Ramos (cell line): ENCODE data around the gene BICDL1.
"Not testable (repeated sequence)": the region's sequence is repeated elsewhere in the genome, so short reads cannot be mapped to it uniquely, and the experiment has no call there.

Experiments used
- in situ Hi-C: fragments of 300-500 bp; cut with MboI; formaldehyde crosslinking; loops from one replicate; pipeline ENCODE4 v1.14.3; 2022; ENCODE audit warnings: low sequenced_read_pairs; ENCODE audit not compliant: unreplicated experiment

The BICDL1 gene

DNA sequence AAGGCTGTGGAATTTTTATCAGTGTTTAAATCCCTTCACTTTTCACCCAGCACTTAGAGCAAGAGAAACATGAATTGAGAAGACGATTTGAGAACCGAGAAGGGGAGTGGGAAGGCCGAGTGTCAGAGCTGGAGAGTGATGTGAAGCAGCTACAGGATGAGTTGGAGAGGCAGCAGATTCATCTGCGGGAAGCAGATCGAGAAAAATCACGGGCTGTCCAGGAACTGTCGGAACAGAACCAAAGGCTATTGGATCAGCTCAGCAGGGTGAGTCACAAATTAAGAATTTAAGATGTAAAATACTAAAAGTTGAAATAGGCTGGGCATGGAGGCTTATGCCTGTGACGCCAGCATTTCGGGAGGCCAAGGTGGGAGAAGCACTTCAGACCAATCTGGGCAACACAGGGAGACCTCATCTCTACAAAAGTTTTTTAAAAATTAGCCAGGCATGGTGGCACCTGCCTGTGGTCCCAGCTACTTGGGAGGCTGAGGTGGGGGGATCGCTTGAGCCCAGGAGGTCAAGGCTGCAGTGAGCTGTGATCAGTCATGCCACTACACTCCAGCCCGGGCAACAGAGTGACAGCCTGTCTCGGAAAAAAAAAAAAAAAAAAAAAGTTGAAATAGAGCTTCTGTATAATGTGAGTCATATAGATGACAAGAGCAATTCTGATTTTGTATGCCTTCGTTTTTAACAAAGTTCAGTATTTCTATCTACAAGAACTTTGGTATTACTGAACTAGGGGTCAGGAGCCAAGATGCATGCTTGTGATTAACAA lies 9.6 kb downstream of the BICDL1 start:
- in situ Hi-C loops, result no loop called here

DNA sequence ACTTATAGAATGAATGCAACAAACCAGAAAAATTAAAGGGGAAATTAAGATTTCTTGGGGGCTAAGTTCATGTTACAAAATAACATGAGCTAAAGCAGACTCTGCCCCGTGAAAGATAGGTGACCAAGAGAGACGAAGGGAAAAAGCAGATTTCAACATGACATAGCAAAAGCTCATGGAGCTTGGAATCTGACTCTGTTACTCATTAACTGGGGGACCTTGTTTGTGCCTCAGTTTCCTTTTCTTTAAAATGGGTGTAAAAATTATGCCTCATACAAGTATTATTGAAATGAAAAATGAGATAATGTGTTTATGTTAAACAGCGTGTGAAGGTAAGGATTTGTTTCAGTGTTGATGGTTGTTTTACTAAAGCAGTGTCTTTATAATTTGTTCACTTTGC lies 11.5 kb downstream of the BICDL1 start:
- in situ Hi-C loops, result no loop called here

GRCh38 chr12:120006258-120006975 lies 17.4 kb downstream of the BICDL1 start:
- in situ Hi-C loops, result no loop called here

GRCh38 chr12:120007272-120007671 lies 18.2 kb downstream of the BICDL1 start:
- in situ Hi-C loops, result no loop called here

GRCh38 chr12:120010661-120011230 lies 21.7 kb downstream of the BICDL1 start:
- in situ Hi-C loops, result no loop called here

DNA sequence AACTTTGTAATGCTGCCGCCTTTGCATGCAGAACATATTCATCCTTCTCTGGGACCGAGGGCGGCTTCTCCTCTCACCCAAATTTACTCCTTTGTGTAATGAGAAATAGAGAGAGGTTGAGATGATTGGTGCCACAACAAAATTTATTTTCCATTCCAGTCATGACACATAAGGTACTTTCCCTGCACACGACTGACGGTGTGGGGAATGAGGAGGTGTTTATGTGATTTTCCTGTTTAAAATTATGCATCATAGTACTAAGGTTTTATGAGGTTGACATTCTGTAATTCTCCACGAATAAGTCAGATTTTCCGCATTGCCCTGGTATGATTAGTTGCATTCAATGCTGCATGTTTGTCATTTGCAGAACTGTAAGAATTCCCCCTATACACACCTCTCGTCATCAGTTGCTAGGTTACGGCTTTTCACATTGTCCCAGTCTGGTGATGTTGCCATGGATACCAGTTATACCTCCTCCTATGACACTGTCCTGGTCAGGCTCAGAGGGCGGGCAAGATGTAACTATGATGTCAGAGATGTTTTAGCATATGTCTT lies 23.1 kb downstream of the BICDL1 start:
- in situ Hi-C loops, result no loop called here

DNA sequence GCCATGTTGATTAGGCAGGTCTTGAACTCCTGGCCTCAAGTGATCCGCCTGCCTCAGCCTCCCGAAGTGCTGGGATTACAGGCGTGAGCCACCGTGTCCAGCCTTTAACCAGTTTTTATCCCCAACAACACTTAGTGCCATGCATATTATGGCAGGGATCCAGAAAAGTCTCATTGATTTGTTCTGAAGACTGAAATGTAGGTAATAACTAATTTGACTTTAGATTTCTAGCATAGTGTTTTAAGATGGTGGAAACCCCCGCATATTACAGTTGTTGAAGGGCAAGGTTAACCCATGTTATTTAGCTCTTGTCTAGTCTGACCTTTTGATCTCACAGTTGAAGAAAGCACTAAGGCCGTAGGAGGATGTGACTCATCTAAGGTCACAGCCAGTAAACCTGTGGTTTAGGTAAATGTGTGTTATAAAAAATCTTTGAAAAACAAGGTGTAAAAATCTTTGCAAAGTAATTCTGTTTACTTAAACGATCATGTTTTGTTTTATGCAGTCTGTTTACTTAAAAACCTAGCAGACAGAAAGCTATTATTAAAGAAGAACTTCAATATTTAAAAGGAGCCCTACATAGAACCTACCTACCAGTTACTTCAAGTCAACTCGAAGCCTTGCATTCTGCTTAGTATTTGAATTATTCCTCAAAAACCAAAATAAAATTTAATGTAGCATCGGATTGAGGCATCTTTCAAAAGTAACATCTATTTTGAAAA lies 24.8 kb downstream of the BICDL1 start:
- in situ Hi-C loops, result no loop called here

DNA sequence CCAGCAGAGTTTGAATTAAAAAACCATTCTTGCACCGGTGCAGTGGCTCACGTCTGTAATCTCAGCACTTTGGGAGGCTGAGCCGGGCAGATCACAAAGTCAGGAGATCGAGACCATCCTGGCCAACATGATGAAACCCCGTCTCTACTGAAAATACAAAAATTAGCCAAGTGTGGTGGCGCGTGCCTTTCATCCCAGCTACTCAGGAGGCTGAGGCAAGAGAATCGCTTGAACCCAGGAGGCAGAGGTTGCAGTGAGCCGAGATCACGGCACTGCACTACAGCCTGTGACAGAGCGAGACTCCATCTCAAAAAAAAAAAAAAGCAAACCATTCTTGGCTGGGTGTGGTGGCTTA lies 25.3 kb downstream of the BICDL1 start:
- in situ Hi-C loops, result not testable (repeated sequence)

DNA sequence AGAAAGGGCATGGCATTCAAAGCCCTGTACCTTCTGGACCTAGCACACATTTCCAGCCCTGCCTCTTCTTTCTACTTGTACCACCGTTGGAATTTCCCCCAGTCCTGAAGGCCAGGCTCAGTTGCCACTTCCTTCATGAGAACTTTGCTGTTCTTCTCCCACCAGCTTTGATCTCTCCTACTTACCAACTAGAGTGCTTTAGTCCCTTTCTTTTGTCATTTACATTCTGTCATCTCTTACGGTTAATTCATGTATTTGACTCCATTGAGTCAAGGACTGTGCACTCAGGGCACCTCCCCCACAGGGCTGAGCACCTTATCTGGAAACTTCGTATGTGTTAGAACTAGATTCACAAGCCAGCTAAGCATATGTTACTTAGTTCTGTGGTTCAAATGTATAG lies 26.3 kb downstream of the BICDL1 start:
- in situ Hi-C loops, result no loop called here

GRCh38 chr12:120016199-120016598 lies 27.2 kb downstream of the BICDL1 start:
- in situ Hi-C loops, result not testable (repeated sequence)

DNA sequence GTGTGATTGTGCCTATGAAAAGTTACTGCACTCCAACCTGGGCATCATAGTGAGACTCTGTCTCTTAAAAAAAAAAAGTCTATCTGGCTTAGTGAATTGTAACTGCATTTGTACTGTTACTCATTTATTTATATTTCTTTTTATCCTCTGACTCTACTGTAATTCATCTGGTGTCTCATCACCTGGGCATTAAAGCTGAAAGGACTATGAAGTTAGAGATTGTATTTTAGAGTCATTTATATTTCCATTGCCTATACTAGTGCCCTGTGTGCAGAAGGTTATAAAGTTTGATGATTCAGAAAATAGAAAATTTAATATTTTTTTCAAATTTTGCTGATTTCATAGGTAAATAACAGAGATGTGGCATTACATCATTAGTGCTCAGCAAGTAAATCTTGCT lies 30.2 kb downstream of the BICDL1 start:
- in situ Hi-C loops, result no loop called here

- in situ Hi-C loops, result no loop called here
Measured at GRCh38 chr12:120019938-120020337, 30.9 kb downstream of the BICDL1 start.

- in situ Hi-C loops, result no loop called here
Measured at GRCh38 chr12:120024193-120024592, 35.2 kb downstream of the BICDL1 start.

DNA sequence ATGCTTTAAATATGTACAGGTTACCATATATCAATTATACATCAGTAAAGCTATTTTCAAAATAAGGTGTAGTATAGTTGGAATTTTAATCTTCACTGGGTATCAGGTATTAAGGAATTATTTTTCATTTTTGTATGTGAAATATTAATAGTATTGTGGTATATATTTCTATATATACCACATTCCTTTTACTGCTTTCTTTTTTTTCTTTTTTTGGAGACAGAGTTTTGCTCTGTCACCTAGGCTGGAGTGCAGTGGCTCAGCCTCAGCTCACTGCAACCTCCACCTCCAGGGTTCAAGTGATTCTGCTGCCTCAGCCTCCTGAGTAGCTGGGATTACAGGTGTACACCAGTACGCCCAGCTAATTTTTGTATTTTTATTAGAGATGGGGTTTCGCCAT lies 36.6 kb downstream of the BICDL1 start:
- in situ Hi-C loops, result no loop called here

- in situ Hi-C loops, result no loop called here
Measured at GRCh38 chr12:120032242-120032641, 43.2 kb downstream of the BICDL1 start.

- in situ Hi-C loops, result no loop called here
Measured at GRCh38 chr12:120037851-120038250, 48.8 kb downstream of the BICDL1 start.

DNA sequence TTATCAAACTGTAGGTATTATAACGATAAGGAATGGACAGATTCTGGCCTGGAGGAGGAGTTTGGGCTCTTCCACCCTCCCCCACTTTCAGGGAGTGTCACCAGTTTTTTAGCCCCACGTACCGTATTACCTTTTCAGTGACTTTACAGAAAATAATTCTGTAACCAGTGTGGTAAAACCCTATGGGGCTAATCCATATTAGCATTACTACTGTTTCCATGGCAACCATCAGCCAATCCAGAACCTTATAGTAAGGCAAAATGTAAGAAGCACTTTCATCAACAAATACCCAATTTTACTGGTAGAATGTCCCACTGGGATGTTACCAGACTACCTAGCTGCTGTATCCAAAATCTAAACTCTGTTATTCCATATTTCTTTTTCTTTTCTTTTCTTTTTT lies 50.7 kb downstream of the BICDL1 start:
- in situ Hi-C loops, result no loop called here

DNA sequence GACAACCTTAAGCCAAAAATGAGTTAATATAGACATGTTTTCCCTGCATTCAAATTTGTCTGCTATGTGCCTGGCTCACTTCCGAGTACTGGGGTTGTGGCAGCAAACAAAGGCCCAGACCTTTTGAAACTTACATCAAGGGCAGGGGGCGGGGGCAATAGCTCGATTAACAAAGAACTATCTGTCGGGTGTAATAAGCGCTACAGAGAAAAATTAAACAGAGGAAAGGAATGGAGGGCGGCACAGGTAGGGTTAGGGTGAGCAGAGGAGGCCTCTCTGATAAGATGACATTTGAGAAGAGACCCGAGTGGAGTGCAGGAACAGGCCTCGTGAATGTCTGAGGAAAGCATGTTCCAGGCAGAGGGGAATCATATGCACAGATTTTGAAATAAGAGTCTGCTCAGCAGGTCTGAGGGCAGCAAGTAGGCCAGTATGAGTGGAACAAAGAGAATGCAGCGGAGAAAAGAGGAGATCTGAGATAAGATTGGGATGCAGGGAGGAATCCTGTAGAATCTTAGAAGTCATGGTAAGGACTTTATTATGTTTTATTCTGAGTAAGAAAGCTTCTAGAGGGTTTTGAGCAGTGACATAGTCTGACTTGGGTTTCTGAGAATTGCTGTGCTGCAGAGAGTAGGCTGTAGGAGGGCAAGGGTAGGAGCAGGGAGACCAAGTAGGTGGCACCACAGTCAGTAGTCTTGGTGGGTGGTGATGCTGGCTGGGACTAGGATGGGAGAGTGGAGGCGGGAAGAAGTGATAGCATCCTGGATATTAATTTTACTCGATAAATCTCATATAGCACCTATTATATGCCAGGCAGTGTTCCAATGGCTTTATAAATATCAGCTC lies 52.6 kb downstream of the BICDL1 start:
- in situ Hi-C loops, result no loop called here

DNA sequence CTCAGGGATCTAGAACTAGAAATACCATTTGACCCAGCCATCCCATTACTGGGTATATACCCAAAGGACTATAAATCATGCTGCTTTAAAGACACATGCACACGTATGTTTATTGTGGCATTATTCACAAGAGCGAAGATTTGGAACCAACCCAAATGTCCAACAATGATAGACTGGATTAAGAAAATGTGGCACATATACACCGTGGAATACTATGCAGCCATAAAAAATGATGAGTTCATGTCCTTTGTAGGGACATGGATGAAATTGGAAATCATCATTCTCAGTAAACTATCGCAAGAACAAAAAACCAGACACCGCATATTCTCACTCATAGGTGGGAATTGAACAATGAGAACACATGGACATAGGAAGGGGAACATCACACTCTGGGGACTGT lies 56.3 kb downstream of the BICDL1 start:
- in situ Hi-C loops, result not testable (repeated sequence)

DNA sequence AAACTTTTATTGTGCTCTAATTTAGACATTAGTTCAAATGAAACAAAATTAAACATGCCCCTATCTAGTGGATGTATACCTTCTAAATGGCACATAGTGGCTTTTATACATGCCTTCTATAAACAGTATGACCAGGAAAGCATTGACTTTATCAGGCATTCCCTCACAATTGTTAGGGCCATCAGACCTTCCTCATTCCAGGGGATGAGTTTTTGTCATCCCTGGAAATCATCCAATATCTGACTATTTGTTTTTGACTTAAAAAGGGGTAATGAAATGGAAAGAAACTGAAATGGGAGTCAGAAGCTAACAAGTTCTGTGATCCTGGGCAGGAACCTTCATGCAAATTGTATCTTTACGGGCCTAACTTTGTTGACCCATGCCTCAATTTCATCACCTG lies 58.0 kb downstream of the BICDL1 start:
- in situ Hi-C loops, result no loop called here
